ENCODE data around the gene SLC39A2.

DNA sequence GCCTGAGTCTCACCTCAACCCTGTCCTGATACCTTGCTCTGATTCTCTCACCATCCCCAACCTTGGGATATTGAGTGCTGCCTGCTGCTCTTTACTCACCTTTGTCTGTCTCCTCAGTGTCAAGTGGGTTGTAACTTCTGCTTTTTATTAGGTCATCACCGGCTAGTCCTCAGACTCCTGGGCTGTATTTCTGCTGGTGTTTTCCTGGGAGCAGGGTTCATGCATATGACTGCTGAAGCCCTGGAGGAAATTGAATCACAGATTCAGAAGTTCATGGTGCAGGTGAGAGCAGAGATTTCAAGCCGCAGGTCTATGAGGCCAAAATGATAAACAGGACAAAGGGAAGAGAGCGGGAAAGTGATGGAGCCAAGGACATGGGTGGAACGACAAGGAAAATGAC is 498 bp downstream of the SLC39A2 start:
- TF ChIP-seq, protein P1, sequence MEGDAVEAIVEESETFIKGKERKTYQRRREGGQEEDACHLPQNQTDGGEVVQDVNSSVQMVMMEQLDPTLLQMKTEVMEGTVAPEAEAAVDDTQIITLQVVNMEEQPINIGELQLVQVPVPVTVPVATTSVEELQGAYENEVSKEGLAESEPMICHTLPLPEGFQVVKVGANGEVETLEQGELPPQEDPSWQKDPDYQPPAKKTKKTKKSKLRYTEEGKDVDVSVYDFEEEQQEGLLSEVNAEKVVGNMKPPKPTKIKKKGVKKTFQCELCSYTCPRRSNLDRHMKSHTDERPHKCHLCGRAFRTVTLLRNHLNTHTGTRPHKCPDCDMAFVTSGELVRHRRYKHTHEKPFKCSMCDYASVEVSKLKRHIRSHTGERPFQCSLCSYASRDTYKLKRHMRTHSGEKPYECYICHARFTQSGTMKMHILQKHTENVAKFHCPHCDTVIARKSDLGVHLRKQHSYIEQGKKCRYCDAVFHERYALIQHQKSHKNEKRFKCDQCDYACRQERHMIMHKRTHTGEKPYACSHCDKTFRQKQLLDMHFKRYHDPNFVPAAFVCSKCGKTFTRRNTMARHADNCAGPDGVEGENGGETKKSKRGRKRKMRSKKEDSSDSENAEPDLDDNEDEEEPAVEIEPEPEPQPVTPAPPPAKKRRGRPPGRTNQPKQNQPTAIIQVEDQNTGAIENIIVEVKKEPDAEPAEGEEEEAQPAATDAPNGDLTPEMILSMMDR (IDR thresholded peaks at IDR 0.05): no peak
- TF ChIP-seq RCOR1 (IDR thresholded peaks at IDR 0.05; ENCODE audit: low read length) (no peak), TAF1 (IDR thresholded peaks at IDR 0.05; ENCODE audit: borderline replicate concordance, low read depth, low read length) (no peak), EZH2phosphoT487 (IDR thresholded peaks at IDR 0.05; ENCODE audit: borderline replicate concordance, low read depth) (no peak), EP300 (IDR thresholded peaks at IDR 0.05; ENCODE audit: borderline replicate concordance in 1 of 2, low read depth in 1 of 2, low read length in 1 of 2) (no peak), SIN3A (IDR thresholded peaks at IDR 0.05; ENCODE audit: borderline replicate concordance, low read depth, low read length) (no peak), POLR2AphosphoS5 (IDR thresholded peaks at IDR 0.05; ENCODE audit: low read depth, low read length) (no peak), TCF12 (IDR thresholded peaks at IDR 0.05) (no peak), CHD2 (IDR thresholded peaks at IDR 0.05; ENCODE audit: low read length, partially characterized antibody) (no peak), FOXM1 (IDR thresholded peaks at IDR 0.05; ENCODE audit: low read depth) (no peak)
- TF ChIP-seq, protein P2, sequence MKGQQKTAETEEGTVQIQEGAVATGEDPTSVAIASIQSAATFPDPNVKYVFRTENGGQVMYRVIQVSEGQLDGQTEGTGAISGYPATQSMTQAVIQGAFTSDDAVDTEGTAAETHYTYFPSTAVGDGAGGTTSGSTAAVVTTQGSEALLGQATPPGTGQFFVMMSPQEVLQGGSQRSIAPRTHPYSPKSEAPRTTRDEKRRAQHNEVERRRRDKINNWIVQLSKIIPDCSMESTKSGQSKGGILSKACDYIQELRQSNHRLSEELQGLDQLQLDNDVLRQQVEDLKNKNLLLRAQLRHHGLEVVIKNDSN (IDR thresholded peaks at IDR 0.05; ENCODE audit: borderline replicate concordance, low read depth): no peak
- TF ChIP-seq, protein P3, sequence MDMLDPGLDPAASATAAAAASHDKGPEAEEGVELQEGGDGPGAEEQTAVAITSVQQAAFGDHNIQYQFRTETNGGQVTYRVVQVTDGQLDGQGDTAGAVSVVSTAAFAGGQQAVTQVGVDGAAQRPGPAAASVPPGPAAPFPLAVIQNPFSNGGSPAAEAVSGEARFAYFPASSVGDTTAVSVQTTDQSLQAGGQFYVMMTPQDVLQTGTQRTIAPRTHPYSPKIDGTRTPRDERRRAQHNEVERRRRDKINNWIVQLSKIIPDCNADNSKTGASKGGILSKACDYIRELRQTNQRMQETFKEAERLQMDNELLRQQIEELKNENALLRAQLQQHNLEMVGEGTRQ (IDR thresholded peaks at IDR 0.05; ENCODE audit: borderline replicate concordance, low read depth, low read length): no peak

All from SK-N-SH (cell line).